GM21717 (cell line): Measurements from ENCODE around the gene P4HTM.
A peak's percentile ranks its signal among the peaks of the same experiment; 100 is the strongest.
"Not testable (repeated sequence)": the region's sequence is repeated elsewhere in the genome, so short reads cannot be mapped to it uniquely, and the experiment has no call there.

Source experiments
- ATAC-seq: cut with Tn5 transposase; IDR thresholded peaks from one replicate; pipeline ENCODE4 v1.9.1; 2021; ENCODE audit warnings: mild to moderate bottlenecking, moderate library complexity; ENCODE audit not compliant: unreplicated experiment

The P4HTM gene

DNA sequence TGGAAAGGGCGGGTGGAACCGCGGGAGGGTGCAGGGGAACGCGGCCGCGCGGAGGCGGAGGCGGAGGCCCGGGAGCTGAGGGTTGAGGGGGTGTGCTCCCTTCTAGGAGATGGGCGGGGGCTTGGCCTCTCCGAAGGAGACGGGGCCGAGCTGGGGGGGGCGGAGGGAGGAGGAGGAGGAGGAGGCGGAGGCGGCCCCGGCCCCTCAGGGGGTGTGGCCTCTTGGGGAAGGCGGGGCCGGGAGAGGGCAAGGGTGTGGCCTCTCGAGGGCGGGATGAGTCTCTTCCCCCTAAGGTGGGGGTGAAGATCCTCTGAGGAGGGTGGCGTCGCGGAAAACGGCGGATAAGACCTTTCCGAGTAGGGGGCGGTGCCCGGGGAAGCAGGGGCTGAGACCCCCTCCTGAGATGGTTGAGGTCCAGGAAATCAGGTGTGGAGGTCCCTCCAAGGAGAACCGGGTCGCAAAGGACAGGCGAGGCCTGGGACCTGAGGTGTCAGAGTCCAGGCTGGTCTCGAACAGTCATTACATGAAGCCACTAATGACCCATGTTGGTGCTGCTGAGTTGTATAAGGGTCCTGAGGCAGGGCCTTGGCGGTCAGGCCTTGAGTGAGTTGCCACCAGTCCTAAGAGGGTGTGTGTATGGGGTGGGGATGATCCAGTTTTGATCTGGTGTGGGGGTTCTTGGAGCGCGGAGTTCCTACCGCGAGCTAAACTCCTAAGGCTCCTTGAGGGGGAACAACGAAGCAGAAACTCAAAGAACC lies 17.9 kb downstream of the P4HTM start:
- ATAC-seq = peak; percentile 30

DNA sequence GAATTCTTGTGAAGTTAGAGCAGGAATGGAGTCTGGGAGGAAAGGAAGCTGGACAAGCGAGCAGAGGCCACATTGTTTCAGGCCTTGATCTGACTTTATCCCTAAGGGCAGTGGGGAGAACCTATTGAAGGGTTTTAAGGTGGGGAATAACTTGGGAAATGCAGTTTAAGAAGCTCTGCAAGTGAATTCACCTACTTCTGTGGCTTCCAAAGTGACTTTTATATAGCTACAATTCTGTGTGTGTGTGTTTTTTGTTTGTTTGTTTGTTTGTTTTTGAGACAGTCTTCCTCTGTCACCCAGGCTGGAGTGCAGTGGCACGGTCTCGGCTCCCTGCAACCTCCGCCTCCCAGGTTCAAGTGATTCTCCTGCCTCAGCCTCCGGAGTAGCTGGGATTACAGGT lies 18.6 kb downstream of the P4HTM start:
- not testable (repeated sequence) for ATAC-seq

DNA sequence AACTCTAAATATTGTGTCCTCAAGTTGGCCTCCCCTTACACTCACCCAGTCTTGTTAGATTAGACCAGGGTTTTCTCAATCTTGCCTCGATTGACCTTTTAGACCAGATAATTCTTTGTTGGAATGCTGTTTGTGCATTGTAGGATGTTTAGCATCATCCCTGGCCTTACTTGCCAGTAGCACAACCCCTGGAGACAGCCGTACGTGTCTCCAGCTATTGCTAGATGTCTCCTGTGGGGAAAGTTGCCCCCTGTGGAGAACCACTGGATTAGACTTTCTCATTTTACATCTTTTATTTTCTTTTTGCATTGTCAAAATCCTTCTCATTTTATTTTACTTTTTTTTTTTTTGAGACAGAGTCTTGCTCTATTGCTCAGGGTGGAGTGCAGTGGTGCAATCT lies 19.4 kb downstream of the P4HTM start:
- ATAC-seq = no peak

DNA sequence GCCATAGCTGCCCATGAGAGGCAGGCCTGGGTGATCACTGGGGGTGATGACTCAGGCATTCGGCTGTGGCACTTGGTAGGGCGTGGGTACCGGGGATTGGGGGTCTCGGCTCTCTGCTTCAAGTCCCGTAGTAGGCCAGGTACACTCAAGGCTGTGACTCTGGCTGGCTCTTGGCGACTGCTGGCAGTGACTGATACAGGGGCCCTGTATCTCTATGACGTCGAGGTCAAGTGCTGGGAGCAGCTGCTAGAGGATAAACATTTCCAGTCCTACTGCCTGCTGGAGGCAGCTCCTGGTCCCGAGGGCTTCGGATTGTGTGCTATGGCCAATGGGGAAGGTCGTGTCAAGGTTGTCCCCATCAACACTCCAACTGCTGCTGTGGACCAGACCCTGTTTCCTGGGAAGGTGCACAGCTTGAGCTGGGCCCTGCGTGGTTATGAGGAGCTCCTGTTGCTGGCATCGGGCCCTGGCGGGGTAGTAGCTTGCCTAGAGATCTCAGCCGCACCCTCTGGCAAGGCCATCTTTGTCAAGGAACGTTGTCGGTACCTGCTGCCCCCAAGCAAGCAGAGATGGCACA lies 22.5 kb downstream of the P4HTM start:
- no peak for ATAC-seq

DNA sequence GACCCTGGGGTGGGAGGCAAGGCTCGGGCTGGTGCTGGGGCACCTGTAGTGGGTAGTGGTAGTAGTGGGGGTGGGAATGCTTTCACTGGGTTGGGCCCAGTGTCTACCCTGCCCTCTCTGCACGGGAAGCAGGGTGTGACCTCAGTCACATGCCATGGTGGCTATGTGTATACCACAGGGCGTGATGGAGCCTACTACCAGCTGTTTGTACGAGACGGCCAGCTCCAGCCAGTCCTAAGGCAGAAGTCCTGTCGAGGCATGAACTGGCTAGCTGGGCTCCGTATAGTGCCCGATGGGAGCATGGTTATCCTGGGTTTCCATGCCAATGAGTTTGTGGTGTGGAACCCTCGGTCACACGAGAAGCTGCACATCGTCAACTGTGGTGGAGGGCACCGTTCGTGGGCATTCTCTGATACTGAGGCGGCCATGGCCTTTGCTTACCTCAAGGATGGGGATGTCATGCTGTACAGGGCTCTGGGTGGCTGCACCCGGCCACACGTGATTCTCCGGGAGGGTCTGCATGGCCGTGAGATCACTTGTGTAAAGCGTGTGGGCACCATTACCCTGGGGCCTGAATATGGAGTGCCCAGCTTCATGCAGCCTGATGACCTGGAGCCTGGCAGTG lies 23.2 kb downstream of the P4HTM start:
- ATAC-seq = no peak

DNA sequence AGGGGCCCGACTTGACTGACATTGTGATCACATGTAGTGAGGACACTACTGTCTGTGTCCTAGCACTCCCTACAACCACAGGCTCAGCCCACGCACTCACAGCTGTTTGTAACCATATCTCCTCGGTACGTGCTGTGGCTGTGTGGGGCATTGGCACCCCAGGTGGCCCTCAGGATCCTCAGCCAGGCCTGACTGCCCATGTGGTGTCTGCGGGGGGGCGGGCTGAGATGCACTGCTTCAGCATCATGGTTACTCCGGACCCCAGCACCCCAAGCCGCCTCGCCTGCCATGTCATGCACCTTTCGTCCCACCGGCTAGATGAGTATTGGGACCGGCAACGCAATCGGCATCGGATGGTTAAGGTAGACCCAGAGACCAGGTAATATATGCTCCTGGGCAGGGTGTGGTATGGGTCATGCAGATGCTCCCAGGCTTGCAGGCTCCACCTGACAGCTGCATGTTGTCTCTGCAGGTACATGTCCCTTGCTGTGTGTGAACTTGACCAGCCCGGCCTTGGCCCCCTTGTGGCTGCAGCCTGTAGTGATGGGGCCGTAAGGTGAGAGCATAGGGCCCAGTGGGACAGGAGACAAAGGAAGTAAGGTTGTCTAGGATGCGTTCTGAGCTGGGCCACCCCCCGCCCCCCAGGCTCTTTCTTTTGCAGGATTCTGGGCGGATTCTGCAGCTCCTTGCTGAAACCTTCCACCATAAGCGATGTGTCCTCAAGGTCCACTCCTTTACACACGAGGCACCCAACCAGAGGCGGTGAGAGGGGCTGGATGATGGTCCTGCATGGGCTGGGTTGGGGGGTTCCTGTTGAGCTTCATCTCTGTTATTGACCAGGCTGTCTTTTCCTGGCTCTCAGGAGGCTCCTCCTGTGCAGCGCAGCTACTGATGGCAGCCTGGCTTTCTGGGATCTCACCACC lies 24.0 kb downstream of the P4HTM start:
- ATAC-seq = no peak

DNA sequence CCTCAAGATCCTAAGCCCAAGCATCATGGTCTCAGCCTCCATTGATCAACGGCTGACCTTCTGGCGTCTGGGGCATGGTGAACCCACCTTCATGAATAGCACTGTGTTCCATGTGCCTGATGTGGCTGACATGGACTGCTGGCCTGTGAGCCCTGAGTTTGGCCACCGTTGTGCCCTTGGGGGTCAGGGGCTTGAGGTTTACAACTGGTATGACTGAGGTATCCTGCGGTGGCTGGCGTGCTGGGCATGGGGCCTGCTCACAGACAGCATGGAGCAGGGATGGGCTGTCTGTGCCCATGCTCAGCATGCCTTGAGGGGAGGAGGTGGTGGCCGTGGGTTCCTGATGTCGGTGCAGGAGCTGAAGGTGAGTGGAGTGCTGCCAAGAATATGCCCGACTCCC lies 25.0 kb downstream of the P4HTM start:
- ATAC-seq = no peak

DNA sequence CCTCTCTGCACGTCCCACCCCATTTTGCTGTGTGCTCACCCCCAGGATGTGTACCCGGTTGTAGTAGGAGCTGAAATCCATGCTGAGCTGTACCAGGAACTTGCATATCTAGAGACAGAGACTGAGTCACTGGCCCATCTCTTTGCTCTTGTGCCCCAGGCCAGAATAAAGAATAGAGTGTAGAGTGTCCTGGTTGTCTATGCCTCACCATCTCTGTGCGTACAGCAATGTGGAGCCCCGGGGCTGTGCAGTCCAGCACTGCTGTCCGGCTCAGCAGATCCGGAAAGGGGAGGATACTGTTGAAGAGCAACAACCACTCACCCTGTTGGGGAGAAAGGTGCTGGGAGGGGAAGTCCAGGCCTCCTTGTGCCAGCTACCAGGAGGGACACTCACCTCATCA lies 25.7 kb downstream of the P4HTM start:
- ATAC-seq = no peak

DNA sequence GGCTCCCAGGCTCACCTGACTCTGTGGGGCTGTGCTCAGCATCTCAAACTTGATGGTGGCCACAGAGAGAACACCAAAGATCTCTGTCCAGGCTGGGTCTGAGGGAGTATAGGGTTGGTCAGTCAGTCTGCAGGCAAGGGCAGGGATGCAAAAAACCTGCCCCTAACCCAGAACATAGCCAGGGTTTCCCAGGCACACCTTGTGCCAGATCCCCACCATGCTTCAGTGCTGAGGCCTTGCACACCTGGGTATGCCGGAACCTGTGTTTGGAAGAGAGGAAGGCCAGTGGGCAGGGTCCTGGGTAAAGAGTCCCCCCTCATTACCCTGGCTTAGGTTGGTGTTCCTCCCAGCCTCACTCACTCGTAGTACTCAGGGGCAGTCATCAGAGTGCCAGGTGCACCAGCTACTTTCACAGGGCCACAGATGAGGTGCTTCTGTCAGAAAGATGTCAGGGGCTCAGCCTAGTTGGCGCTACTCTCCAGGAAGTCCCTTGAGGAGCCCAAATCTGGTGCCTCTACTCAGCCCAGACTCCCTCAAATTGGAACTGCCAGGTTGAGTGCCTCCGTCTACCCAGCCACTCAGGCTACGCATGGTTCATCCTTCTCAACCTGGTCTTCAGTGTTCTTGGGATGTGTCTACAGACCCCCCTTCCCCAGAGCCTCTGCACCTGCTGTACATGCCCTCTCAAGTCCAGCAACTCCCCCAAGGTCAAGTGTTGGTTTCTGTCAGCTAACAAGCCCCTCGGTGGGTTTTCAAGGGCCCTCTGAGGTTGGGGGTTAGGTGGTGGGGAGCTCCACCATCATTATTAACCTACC lies 26.6 kb downstream of the P4HTM start:
- ATAC-seq = no peak

DNA sequence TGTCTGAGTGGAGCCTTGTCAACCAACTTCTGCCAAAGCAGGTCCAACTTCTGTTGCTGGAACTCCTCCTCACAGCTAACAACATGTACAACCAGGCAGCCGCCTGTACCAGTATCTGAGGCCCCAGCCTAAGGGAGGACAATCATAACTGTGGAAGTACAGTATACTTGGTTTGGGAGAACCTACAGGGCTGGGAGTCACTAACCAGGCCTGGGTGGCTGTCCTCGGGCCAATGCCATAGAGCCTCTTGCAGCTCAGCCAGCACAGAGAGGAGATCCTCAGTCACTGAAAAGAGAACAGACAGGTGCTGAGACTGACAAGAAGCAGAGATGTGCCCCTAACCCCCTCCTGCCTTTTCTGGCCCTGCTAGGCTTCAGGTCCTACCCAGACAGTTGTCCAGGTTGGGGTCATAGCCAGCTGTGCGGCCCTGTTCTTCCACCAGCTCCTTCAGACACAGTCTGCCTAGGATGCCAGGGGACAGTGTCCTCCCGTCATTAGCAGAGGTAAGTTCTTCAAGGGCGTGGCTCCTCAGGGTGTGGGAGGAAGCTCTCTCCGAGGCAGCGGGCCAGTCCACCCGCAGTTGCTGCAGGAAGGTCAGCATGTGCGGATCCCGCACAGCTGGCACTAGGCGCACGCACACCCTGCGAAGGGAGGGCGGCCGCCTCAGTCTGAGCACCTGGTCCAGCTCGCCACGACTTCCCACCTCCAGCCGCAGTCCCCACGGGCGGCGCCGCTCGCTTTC lies 27.4 kb downstream of the P4HTM start:
- ATAC-seq = no peak

DNA sequence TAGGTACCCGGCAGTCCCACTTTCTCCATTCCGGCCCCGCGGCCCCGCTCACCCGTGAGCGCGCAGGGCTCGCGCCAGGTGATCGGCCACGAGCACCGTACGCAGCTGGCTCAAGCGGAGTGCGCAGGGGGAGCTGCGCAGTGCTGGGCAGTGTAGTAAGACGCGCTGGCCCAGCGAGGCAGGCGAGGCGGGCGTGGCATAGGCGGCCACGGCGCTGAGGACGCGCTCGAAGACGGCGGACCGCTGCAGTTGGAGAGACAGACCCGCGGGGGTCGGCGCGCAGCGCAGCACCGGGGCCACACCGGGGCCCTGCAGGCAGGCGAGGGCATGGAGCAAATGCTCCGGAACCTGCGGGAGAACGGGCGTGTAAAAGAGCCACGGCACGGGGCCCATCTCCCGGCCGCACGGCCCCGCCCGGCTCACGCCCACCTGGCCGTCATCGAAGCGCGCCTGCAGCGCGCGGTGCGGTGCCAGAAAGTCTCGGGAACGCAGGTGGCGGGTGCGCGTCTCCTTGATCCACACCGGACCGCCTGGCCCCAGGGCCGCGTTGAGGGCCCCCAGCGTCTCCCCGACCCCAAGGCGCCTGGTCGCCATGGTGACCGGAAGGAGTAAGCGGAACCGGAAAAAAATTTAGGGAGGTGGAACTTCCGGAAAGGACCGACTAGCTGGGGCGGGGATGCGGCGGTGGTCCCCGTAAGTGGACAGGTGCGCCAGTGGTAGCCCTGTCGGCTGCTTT lies 28.1 kb downstream of the P4HTM start, which contains the start of gene DALRD3:
Gene DALRD3 (minus strand): TSS at position 610 of the 736 bp plus-strand sequence. CDS start 16 bp downstream, at position 594.
- no peak for ATAC-seq

DNA sequence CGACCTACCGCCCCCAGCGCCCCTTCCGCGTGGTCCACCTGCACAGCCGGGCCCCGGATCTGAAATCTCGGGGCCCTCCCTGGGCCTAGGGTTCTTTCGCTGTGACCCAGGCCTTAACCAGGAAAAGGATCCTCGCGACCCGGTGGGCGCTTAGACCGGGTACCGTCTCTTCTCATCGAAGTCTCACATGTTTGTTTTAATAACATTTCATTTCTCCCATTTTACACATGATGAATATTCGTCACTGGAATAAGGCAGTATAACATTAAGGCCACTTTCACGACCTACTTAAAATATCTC lies 28.6 kb downstream of the P4HTM start:
- no peak for ATAC-seq

DNA sequence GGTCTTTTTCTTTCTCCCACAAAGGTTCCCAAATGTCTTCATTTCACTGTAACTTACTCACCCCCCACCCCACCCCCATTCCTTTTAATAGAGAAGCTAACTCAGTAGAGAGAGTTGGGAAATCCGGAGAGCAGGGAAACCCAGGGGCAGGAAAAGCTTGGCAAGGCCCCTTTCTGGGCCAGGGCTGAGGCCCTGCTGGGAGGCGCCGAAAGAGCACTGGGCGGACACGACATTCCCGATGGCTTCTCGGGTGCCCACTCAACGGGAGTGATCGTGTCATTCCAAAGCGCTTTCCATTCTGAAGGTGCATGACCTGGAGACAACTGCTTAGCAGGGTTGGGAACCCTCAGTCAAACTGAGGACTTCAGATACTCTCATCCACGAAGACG lies 29.9 kb downstream of the P4HTM start:
- no peak for ATAC-seq

DNA sequence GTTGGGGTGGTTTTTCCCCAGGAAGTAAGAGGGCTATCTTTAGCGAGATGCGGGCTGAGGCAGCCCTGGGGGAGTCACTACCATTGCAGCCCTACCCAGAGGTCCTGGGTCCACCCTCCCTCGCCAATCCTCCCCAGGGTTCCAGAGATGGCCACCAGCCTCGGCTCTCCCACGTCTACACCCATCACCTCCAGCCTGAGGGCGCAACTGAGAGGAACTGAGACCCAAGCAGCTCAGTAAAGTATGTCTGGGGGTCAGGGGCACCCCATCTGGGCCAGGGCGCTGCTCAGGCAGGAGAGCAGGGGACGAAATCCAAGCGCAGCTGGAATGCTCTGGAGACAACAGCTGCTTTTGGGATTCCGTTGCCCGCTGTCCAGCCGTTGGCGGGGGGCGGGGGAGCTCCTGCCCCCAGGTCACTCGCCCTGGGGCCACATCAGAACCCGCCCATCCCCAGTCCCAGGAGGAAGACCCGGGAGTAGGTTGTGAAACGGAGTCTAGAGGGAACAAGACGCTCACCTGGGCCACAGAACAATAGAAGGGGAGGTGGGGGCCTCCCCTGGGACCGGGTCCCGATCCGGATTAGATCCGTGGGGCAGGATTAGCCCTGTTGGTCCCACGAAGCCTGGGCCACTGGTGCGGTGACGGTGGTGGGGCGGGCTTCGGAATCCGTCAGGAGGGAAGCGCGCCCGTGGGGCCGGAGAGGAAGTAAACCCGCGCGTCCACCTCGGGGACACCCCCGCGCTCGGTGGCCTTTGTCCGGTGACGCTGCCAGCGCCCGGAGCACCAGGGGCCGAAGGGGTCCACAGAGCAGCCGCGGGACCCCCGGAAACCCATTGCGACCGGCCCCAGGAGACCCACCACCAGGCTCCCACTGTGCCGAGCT lies 30.5 kb downstream of the P4HTM start:
- ATAC-seq = peak; percentile 5

DNA sequence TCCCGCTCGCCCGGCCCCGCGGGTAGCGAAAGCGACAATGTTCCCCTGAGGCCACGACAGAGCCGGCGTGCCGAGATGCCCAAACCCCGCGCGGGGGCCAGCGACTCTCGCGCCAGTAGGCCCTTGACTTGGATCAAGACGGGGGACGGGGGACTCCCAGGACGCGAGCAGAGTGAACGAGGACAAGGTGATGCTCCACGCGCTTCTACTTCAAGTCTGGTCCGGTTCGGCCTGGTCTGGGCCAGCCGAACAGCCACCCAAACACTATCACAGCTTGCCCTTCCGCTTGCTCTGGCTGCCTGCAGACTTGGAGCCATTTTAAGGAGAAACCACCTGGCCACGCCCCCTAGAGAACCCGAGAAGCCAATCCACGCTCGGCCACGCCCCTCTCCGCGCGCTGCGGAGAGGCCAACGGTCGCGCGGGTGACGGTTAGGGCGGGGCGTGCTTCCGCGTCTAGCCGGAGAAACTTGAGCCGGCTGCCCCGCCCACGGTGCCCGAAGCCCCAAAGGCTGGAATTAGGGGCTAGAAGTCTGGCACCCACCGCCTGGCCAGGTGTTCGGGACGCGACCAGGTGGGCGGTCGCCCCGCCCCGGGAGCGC lies 31.3 kb downstream of the P4HTM start:
- peak; percentile 45 for ATAC-seq

DNA sequence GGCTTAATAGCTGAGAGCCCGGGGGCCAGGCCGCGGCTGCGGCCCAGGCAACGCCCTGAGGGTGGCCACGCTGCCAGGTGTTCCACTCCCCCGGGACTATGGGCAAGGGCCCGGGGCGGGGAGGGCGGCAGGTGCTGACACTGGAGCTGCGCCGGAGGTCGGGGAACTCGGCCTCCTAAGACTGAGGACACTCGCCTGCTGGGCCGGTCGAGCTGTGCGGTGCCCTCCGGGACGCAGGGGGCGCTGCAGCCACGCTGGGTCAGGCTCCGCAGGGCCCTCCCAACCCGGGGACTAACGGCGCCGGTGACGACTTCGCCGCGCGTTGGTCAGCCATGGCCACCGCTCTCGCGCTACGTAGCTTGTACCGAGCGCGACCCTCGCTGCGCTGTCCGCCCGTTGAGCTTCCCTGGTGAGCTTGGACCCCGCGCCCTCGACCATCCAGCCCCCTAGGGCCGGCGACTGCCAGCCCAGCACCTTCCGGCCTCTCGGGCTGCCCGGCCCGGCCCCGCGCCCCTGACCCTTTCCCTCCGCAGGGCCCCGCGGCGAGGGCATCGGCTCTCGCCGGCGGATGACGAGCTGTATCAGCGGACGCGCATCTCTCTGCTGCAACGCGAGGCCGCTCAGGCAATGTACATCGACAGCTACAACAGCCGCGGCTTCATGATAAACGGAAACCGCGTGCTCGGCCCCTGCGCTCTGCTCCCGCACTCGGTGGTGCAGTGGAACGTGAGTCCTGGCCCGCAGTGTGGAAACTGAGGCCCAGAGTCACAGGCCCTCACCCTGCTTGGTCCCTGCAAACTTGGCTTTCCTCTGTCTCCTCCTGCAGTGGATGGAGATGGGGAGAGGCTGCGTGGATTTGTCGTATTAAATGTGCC lies 32.0 kb downstream of the P4HTM start, which contains the start of gene NDUFAF3:
Gene NDUFAF3 (plus strand): TSS at position 309 of the 875 bp plus-strand sequence. CDS start 24 bp downstream, at position 333.
- ATAC-seq = peak; percentile 49
